ENCODE results near the gene CEACAM16. TPM values are rescaled to one million over a fixed set of nuclear protein-coding genes. Genes with fewer than 3 reads are reported as not detected.

Gene CEACAM16
- total and polyA plus RNA-seq, 9 of the 15 experiments (the other 6 are each of a cell fraction or from before 2014, with no cell fraction given), result not detected

- TF ChIP-seq TAF7 (tag; IDR thresholded peaks at IDR 0.05), result 0 out of 2 replicates have a peak, but pooled peaks have one; percentile 20
- no peak; the same call in 1 of the 2 replicates for TF ChIP-seq DMBX1 (CRISPR knock-in tag; IDR thresholded peaks at IDR 0.05; ENCODE audit: borderline replicate concordance)
- peak; percentile 89; the same call in 1 of the 2 replicates for TF ChIP-seq ESRRA (IDR thresholded peaks at IDR 0.05; ENCODE audit: borderline replicate concordance, low read depth)
These were observed 42.9 kb downstream of the CEACAM16 start (continued) for GRCh38 chr19:44741841-44742329.

GRCh38 chr19:44742330-44743061, 43.5 kb downstream of the CEACAM16 start:
- Histone ChIP-seq H3K4me3 (no peak overlapping the region), H3K27me3 (ENCODE audit: control insufficient read depth in 2 of 2, insufficient read depth in 2 of 2, low read length in 2 of 2) (no peaks in the 10 kb centered on the region), H3K9me3 (replicated peaks; ENCODE audit: control insufficient read depth, insufficient read depth, low read depth, low read length) (no peaks in the 10 kb centered on the region), H3K9ac (ENCODE audit: insufficient read depth in 1 of 2, low read depth in 2 of 2, low read length in 2 of 2) (peak overlapping the region; percentile 46 to 82; a peak in 2 of 4 replicates), H3K4me1 (replicated peaks in 1 of 2; ENCODE audit: control insufficient read depth in 2 of 2, insufficient read depth in 2 of 2, low read length in 2 of 2) (peaks cover 26 to 30% of the 10 kb centered on the region in 2 experiments), H3K79me2 (ENCODE audit: control insufficient read depth, insufficient read depth, low read length) (no peaks in the 10 kb centered on the region), H2AFZ (ENCODE audit: low read depth, low read length) (peak overlapping the region; percentile 90), H3K36me3 (ENCODE audit: control insufficient read depth, insufficient read depth, low read length) (no peaks in the 10 kb centered on the region), H4K20me1 (replicated peaks; ENCODE audit: control insufficient read depth, insufficient read depth, low read length) (no peaks in the 10 kb centered on the region), H3K27ac (ENCODE audit: extremely low read depth, low read depth, low read length) (peak overlapping the region; percentile 76; the same call in 2 of the 3 replicates), H3K4me2 (ENCODE audit: insufficient read depth, low read length) (peak overlapping the region; percentile 67), H3K9me1 (ENCODE audit: control insufficient read depth, insufficient read depth, low read length) (no peaks in the 10 kb centered on the region)
- in situ Hi-C loops (cut with MboI), result no loop called here
- no TSS peak for BruUV-seq (replicated peaks)
- ChIA-PET POLR2A (interaction anchor here (0.9 to 1.6 kb wide), 2 partner anchors 19 to 28 kb away, joined by 4 to 5 read pairs; no protein-coding TSS in a partner anchor), CTCF (ENCODE audit: low intra/inter-chr PET ratio) (no interaction called here)
- no peak for ATAC-seq
- DNase-seq (ENCODE audit: extremely low read depth in 1 of 4, low spot score in 3 of 4), result no peak
- WGBS (ENCODE audit: insufficient coverage, low coverage, missing lambda C conversion rate), result 63% methylated on average over 20 of the region's 20 CpGs
- peak; percentile 32 for FAIRE-seq
- intact Hi-C loops (cut with micrococcal nuclease), result no loop called here
- TF ChIP-seq PRMT5 (CRISPR knock-in tag; IDR thresholded peaks at IDR 0.05) (no peak), ZBTB1 (CRISPR knock-in tag; IDR thresholded peaks at IDR 0.05; ENCODE audit: borderline replicate concordance, low read depth) (0 out of 2 replicates have a peak, but pooled peaks have one; percentile 42), BCOR (IDR thresholded peaks at IDR 0.05) (peak; percentile 69), STAT6 (CRISPR knock-in tag; IDR thresholded peaks at IDR 0.05) (no peak), THRA (IDR thresholded peaks at IDR 0.05) (0 out of 2 replicates have a peak, but pooled peaks have one; percentile 70), CHD4 (IDR thresholded peaks at IDR 0.05; ENCODE audit: insufficient read depth, insufficient replicate concordance, low read depth, low read length, poor library complexity, severe bottlenecking) (no peak), SRSF3 (IDR thresholded peaks at IDR 0.05; ENCODE audit: insufficient read depth, low read length) (no peak), RFX1 (IDR thresholded peaks at IDR 0.05) (no peak), CEBPB (tag; IDR thresholded peaks at IDR 0.05) (no peak), SIN3B (IDR thresholded peaks at IDR 0.05; ENCODE audit: low read depth) (no peak), NR1H2 (CRISPR knock-in tag; IDR thresholded peaks at IDR 0.05) (no peak), NFE2L1 (tag; IDR thresholded peaks at IDR 0.05; ENCODE audit: borderline replicate concordance, low read depth) (no peak), U2AF1 (optimal IDR thresholded peaks at IDR 0.05; ENCODE audit: low read depth, low read length) (no peak)
